ENCODE data around the gene OSBPL3.

OSBPL3 gene

GRCh38 chr7:24854866-24855265, 125.1 kb downstream of the OSBPL3 start:
- H4K20me1 ChIP-seq (ENCODE audit: low read depth, low read length) = no peaks in the 10 kb centered on the region
- H3K4me2 ChIP-seq (ENCODE audit: low read depth, low read length, poor library complexity, severe bottlenecking) = no peak overlapping the region
- no peaks in the 10 kb centered on the region for H3K79me2 ChIP-seq (ENCODE audit: insufficient read depth, low read length)
- H3K9ac ChIP-seq (ENCODE audit: low read length) = no peak overlapping the region
- TF ChIP-seq CTCF (IDR thresholded peaks at IDR 0.05; ENCODE audit: insufficient read depth, low read length, poor library complexity, severe bottlenecking) (no peak), EZH2phosphoT487 (conservative IDR thresholded peaks at IDR 0.05; ENCODE audit: low read length) (no peak)
- peaks cover 40% of the 10 kb centered on the region for H3K36me3 ChIP-seq (ENCODE audit: low read length)
- H3K4me3 ChIP-seq (ENCODE audit: insufficient read depth, low read length, poor library complexity, severe bottlenecking) = no peak overlapping the region
- no peaks in the 10 kb centered on the region for H3K9me3 ChIP-seq (ENCODE audit: insufficient read depth, low read length)
- H2AFZ ChIP-seq (ENCODE audit: low read depth, low read length, severe bottlenecking) = no peak overlapping the region
- H3K9me2 ChIP-seq (replicated peaks; ENCODE audit: insufficient read depth, low read length) = no peaks in the 10 kb centered on the region
- H3F3A ChIP-seq (ENCODE audit: insufficient read depth) = peaks cover 7% of the 10 kb centered on the region; the same call in 1 of the 2 replicates
- no peak overlapping the region for H3K27ac ChIP-seq (ENCODE audit: low read depth, low read length)
- no peaks in the 10 kb centered on the region for H3K27me3 ChIP-seq (ENCODE audit: low read length)

- Histone ChIP-seq H3K79me2 (ENCODE audit: insufficient read depth, low read length) (no peaks in the 10 kb centered on the region), H3K27me3 (ENCODE audit: low read length) (no peaks in the 10 kb centered on the region), H4K20me1 (ENCODE audit: low read depth, low read length) (no peaks in the 10 kb centered on the region), H3K9me3 (ENCODE audit: insufficient read depth, low read length) (no peaks in the 10 kb centered on the region), H3K9me2 (replicated peaks; ENCODE audit: insufficient read depth, low read length) (no peaks in the 10 kb centered on the region), H2AFZ (ENCODE audit: low read depth, low read length, severe bottlenecking) (no peak overlapping the region), H3K36me3 (ENCODE audit: low read length) (peaks cover 18% of the 10 kb centered on the region; the same call in 1 of the 2 replicates), H3K4me3 (ENCODE audit: insufficient read depth, low read length, poor library complexity, severe bottlenecking) (no peak overlapping the region), H3K9ac (ENCODE audit: low read length) (no peak overlapping the region), H3F3A (ENCODE audit: insufficient read depth) (peaks cover 29% of the 10 kb centered on the region), H3K27ac (ENCODE audit: low read depth, low read length) (peak overlapping the region; percentile 4; the same call in 1 of the 2 replicates), H3K4me2 (ENCODE audit: low read depth, low read length, poor library complexity, severe bottlenecking) (no peak overlapping the region)
- TF ChIP-seq EZH2phosphoT487 (conservative IDR thresholded peaks at IDR 0.05; ENCODE audit: low read length) = no peak
- no peak for TF ChIP-seq CTCF (IDR thresholded peaks at IDR 0.05; ENCODE audit: insufficient read depth, low read length, poor library complexity, severe bottlenecking)
Measured at GRCh38 chr7:24851786-24852185, 128.2 kb downstream of the OSBPL3 start.

- Histone ChIP-seq H3K4me2 (ENCODE audit: low read depth, low read length, poor library complexity, severe bottlenecking) (peak overlapping the region; percentile 85), H4K20me1 (ENCODE audit: low read depth, low read length) (no peaks in the 10 kb centered on the region), H3K27me3 (ENCODE audit: low read length) (no peaks in the 10 kb centered on the region), H3K4me3 (ENCODE audit: insufficient read depth, low read length, poor library complexity, severe bottlenecking) (no peak overlapping the region), H2AFZ (ENCODE audit: low read depth, low read length, severe bottlenecking) (no peak overlapping the region), H3K9me3 (ENCODE audit: insufficient read depth, low read length) (no peaks in the 10 kb centered on the region), H3K27ac (ENCODE audit: low read depth, low read length) (peak overlapping the region; percentile 94), H3K9me2 (replicated peaks; ENCODE audit: insufficient read depth, low read length) (no peaks in the 10 kb centered on the region), H3K36me3 (ENCODE audit: low read length) (peaks cover 13% of the 10 kb centered on the region; the same call in 1 of the 2 replicates), H3K9ac (ENCODE audit: low read length) (0 out of 2 replicates have a peak overlapping the region, but pooled peaks have one; percentile 50), H3K79me2 (ENCODE audit: insufficient read depth, low read length) (peaks cover 4% of the 10 kb centered on the region; the same call in 1 of the 2 replicates), H3F3A (ENCODE audit: insufficient read depth) (peaks cover 57% of the 10 kb centered on the region)
- TF ChIP-seq CTCF (IDR thresholded peaks at IDR 0.05; ENCODE audit: insufficient read depth, low read length, poor library complexity, severe bottlenecking) (no peak), EZH2phosphoT487 (conservative IDR thresholded peaks at IDR 0.05; ENCODE audit: low read length) (no peak)
Measured at GRCh38 chr7:24848878-24849277, 131.1 kb downstream of the OSBPL3 start.
